ENCODE results near the gene ASB13. TPM values are rescaled to one million over a fixed set of nuclear protein-coding genes. Genes with fewer than 3 reads are reported as not detected.

Gene ASB13
- total and polyA plus RNA-seq, 2 of the 13 experiments (the other 11 are each of a cell fraction or from before 2014, with no cell fraction given) = 9.3 to 15.4 TPM

DNA sequence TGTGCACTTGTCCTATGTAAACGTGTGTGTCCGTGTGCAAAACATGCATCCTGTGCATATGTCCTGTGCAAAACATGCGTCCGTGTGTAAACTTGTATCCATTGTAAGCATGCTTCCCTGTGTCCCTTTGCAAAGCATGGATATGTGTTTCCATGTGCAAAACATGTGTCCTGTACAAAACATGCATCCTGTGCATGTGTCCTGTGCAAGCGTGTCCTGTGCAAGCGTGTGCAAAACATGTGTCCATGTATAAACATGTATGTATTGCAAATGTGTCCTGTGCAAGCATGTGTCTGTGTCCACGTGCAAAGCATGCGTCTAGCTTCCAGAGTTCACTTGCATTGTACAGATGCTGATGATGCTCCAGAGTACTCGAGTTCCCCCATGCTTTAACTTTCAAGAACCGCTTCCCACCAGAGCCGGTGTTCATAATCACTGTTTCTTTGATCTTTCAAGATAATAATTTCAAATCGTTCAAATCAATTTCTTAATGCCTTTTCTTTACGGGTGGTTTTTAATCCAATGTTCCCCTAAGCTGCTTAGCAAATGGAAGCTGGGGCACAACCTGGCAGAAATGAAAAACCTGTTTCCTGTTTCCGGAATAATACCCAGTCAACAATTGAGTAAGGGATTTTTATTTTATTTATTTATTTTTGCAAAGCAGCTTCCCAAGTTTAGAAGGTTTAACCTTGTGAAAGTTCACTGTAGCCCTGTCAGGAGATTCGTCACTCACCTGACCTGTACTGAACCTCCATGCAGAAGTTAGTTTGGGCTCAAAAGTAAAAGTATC lies 641 bp upstream of the ASB13 start (continued):
- TF ChIP-seq NONO (IDR thresholded peaks at IDR 0.05) (no peak), NONO (CRISPR knock-in tag; conservative IDR thresholded peaks at IDR 0.05) (peak; percentile 37; the same call in 1 of the 2 replicates), MED8 (CRISPR knock-in tag; IDR thresholded peaks at IDR 0.05; ENCODE audit: insufficient replicate concordance) (no peak), ZMYM3 (CRISPR knock-in tag; IDR thresholded peaks at IDR 0.05) (peak; percentile 58), KLF12 (CRISPR knock-in tag; IDR thresholded peaks at IDR 0.05; ENCODE audit: borderline replicate concordance) (0 out of 2 replicates have a peak, but pooled peaks have one; percentile 4), ZNF776 (CRISPR knock-in tag; IDR thresholded peaks at IDR 0.05) (peak; percentile 46; the same call in 1 of the 2 replicates), ZNF644 (CRISPR knock-in tag; IDR thresholded peaks at IDR 0.05; ENCODE audit: low read depth) (no peak), ZNF281 (CRISPR knock-in tag; IDR thresholded peaks at IDR 0.05; ENCODE audit: borderline replicate concordance) (peak; percentile 34; the same call in 1 of the 2 replicates), ZNF605 (CRISPR knock-in tag; IDR thresholded peaks at IDR 0.05) (peak; percentile 62; the same call in 1 of the 2 replicates), KDM2A (CRISPR knock-in tag; IDR thresholded peaks at IDR 0.05; ENCODE audit: borderline replicate concordance, low read depth) (0 out of 2 replicates have a peak, but pooled peaks have one; percentile 39), IRF2 (CRISPR knock-in tag; IDR thresholded peaks at IDR 0.05) (peak; percentile 8; the same call in 1 of the 2 replicates), TP53 (CRISPR knock-in tag; conservative IDR thresholded peaks at IDR 0.05) (no peak), ZNF761 (CRISPR knock-in tag; conservative IDR thresholded peaks at IDR 0.05) (no peak), THAP7 (CRISPR knock-in tag; IDR thresholded peaks at IDR 0.05) (0 out of 2 replicates have a peak, but pooled peaks have one; percentile 11), ARID2 (CRISPR knock-in tag; IDR thresholded peaks at IDR 0.05; ENCODE audit: borderline replicate concordance) (0 out of 2 replicates have a peak, but pooled peaks have one; percentile 46), CEBPG (CRISPR knock-in tag; IDR thresholded peaks at IDR 0.05) (peak; percentile 17; the same call in 1 of the 2 replicates), FOXA3 (CRISPR knock-in tag; IDR thresholded peaks at IDR 0.05) (0 out of 2 replicates have a peak, but pooled peaks have one; percentile 34)
- TF ChIP-seq, protein P1, sequence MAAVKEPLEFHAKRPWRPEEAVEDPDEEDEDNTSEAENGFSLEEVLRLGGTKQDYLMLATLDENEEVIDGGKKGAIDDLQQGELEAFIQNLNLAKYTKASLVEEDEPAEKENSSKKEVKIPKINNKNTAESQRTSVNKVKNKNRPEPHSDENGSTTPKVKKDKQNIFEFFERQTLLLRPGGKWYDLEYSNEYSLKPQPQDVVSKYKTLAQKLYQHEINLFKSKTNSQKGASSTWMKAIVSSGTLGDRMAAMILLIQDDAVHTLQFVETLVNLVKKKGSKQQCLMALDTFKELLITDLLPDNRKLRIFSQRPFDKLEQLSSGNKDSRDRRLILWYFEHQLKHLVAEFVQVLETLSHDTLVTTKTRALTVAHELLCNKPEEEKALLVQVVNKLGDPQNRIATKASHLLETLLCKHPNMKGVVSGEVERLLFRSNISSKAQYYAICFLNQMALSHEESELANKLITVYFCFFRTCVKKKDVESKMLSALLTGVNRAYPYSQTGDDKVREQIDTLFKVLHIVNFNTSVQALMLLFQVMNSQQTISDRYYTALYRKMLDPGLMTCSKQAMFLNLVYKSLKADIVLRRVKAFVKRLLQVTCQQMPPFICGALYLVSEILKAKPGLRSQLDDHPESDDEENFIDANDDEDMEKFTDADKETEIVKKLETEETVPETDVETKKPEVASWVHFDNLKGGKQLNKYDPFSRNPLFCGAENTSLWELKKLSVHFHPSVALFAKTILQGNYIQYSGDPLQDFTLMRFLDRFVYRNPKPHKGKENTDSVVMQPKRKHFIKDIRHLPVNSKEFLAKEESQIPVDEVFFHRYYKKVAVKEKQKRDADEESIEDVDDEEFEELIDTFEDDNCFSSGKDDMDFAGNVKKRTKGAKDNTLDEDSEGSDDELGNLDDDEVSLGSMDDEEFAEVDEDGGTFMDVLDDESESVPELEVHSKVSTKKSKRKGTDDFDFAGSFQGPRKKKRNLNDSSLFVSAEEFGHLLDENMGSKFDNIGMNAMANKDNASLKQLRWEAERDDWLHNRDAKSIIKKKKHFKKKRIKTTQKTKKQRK (IDR thresholded peaks at IDR 0.05; ENCODE audit: low read length) = no peak
- TF ChIP-seq, protein P2, sequence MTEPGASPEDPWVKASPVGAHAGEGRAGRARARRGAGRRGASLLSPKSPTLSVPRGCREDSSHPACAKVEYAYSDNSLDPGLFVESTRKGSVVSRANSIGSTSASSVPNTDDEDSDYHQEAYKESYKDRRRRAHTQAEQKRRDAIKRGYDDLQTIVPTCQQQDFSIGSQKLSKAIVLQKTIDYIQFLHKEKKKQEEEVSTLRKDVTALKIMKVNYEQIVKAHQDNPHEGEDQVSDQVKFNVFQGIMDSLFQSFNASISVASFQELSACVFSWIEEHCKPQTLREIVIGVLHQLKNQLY (CRISPR knock-in tag; IDR thresholded peaks at IDR 0.05) = peak; percentile 92; the same call in 1 of the 2 replicates
- TF ChIP-seq, protein P3, sequence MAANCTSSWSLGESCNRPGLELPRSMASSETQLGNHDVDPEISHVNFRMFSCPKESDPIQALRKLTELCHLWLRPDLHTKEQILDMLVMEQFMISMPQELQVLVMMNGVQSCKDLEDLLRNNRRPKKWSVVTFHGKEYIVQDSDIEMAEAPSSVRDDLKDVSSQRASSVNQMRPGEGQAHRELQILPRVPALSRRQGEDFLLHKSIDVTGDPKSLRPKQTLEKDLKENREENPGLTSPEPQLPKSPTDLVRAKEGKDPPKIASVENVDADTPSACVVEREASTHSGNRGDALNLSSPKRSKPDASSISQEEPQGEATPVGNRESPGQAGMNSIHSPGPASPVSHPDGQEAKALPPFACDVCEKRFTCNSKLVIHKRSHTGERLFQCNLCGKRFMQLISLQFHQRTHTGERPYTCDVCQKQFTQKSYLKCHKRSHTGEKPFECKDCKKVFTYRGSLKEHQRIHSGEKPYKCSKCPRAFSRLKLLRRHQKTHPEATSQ (CRISPR knock-in tag; IDR thresholded peaks at IDR 0.05; ENCODE audit: borderline replicate concordance) = no peak
